ENCODE measurements around the gene HOATZ. TPM values are rescaled to one million over a fixed set of nuclear protein-coding genes. Genes with fewer than 3 reads are reported as not detected.

HOATZ gene
- total RNA-seq, 1 donor: not detected

DNA sequence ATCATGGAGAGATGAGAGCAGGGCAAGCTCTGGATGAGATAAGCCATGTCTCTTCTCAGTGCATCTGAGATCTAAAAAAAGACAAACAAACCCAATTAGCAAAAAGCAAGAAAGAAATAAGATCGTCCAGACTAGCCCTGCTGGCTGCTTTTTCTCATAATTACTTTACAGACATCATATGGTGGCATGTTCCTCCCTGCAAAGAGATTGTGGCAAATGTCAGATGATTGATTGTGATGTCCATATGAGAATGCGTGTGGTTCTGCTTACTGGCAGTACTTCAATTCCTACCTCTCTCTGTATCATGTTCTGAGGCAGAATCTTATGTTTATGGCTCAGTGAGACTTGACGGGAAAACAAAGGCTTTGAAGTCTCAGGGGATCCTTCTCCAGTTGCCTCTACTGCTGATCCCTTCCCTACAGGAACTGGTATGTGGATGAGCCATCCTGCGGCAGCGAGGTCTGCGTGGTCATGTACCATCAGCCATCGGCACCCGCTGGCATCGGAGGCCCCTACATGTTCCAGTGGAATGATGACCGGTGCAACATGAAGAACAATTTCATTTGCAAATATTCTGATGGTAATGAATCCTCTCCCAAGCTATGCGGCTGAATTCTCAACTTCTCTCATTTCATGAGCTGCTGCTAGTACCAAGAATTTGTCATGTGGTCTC, 34.8 kb downstream of the HOATZ start:
- peaks cover 59% of the 10 kb centered on the region for H3K36me3 ChIP-seq (ENCODE audit: insufficient read depth, low read length)

DNA sequence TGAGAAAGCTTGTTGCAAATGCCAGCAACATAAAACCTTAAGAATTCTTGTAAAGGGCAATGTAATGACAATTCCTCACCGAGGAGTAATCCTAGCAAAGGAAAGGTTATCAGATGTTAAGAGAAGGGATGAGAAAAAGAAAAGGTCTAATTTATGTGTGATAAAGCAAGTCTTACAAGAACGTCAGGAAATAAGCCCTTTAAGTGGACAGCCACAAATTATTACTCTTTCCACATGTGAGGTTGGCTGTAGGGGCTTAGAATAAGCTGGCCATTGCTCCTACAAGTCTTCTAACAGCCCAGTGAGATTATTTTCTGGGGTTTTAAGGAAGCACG, 35.3 kb downstream of the HOATZ start:
- Histone ChIP-seq H3K79me2 (ENCODE audit: insufficient read depth, low read length) (no peaks in the 10 kb centered on the region), H3K4me1 (ENCODE audit: insufficient read depth, low read length) (peaks cover 16% of the 10 kb centered on the region), H2AFZ (ENCODE audit: low read length) (no peak overlapping the region), H3K9me3 (ENCODE audit: low read depth, low read length) (no peaks in the 10 kb centered on the region), H3K4me3 (ENCODE audit: insufficient read depth, low read length) (no peak overlapping the region), H4K20me1 (ENCODE audit: insufficient read depth, low read length) (no peaks in the 10 kb centered on the region), H3K36me3 (ENCODE audit: insufficient read depth, low read length) (peaks cover 55% of the 10 kb centered on the region), H3K27ac (ENCODE audit: low read depth, low read length) (no peak overlapping the region), H3K4me2 (ENCODE audit: insufficient read depth, low read length) (no peak overlapping the region), H3K27me3 (ENCODE audit: insufficient read depth, low read length) (no peaks in the 10 kb centered on the region)
- DNase-seq (ENCODE audit: insufficient read length, low spot score, missing footprints): no peak
- TF ChIP-seq, protein P1, sequence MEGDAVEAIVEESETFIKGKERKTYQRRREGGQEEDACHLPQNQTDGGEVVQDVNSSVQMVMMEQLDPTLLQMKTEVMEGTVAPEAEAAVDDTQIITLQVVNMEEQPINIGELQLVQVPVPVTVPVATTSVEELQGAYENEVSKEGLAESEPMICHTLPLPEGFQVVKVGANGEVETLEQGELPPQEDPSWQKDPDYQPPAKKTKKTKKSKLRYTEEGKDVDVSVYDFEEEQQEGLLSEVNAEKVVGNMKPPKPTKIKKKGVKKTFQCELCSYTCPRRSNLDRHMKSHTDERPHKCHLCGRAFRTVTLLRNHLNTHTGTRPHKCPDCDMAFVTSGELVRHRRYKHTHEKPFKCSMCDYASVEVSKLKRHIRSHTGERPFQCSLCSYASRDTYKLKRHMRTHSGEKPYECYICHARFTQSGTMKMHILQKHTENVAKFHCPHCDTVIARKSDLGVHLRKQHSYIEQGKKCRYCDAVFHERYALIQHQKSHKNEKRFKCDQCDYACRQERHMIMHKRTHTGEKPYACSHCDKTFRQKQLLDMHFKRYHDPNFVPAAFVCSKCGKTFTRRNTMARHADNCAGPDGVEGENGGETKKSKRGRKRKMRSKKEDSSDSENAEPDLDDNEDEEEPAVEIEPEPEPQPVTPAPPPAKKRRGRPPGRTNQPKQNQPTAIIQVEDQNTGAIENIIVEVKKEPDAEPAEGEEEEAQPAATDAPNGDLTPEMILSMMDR (IDR thresholded peaks at IDR 0.05; ENCODE audit: extremely low read depth, low read depth, low read length): no peak

More for the DNA sequence above, 34.8 kb downstream of the HOATZ start:
- DNase-seq (ENCODE audit: insufficient read length, low spot score, missing footprints): no peak
- H3K27ac ChIP-seq (ENCODE audit: low read depth, low read length): peak overlapping the region; percentile 2
- no peak overlapping the region for H2AFZ ChIP-seq (ENCODE audit: low read length)
- H3K27me3 ChIP-seq (ENCODE audit: insufficient read depth, low read length): no peaks in the 10 kb centered on the region
- H3K4me3 ChIP-seq (ENCODE audit: insufficient read depth, low read length): no peak overlapping the region
- peaks cover 13% of the 10 kb centered on the region for H3K4me1 ChIP-seq (ENCODE audit: insufficient read depth, low read length)
- no peaks in the 10 kb centered on the region for H3K79me2 ChIP-seq (ENCODE audit: insufficient read depth, low read length)
- TF ChIP-seq, protein P1 (IDR thresholded peaks at IDR 0.05; ENCODE audit: extremely low read depth, low read depth, low read length): no peak
- H3K4me2 ChIP-seq (ENCODE audit: insufficient read depth, low read length): no peak overlapping the region
- no peaks in the 10 kb centered on the region for H4K20me1 ChIP-seq (ENCODE audit: insufficient read depth, low read length)
- no peaks in the 10 kb centered on the region for H3K9me3 ChIP-seq (ENCODE audit: low read depth, low read length)

DNA sequence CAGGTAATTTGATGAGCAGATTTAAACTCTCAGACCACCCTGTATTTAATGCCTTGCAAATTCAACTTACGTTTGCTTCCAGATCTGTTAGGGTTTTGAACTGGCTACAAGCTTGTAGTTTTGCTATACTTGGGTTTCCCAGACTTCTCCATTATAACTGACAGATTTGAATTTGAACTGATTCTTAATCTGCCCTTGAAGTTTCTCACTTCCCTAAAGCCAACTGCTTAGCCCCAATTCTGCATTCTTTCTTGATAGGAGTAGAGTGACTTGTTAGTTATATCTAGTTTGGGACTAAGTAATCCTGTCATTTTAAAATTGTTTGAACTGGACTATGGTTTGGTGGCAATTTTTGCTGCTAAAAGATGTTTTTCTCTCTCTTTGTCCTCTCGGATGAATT, 35.7 kb downstream of the HOATZ start:
- H3K4me1 ChIP-seq (ENCODE audit: insufficient read depth, low read length): peaks cover 20% of the 10 kb centered on the region
- DNase-seq (ENCODE audit: insufficient read length, low spot score, missing footprints): no peak
- no peak overlapping the region for H2AFZ ChIP-seq (ENCODE audit: low read length)
- no peaks in the 10 kb centered on the region for H4K20me1 ChIP-seq (ENCODE audit: insufficient read depth, low read length)
- no peaks in the 10 kb centered on the region for H3K27me3 ChIP-seq (ENCODE audit: insufficient read depth, low read length)
- H3K79me2 ChIP-seq (ENCODE audit: insufficient read depth, low read length): no peaks in the 10 kb centered on the region
- H3K9me3 ChIP-seq (ENCODE audit: low read depth, low read length): no peaks in the 10 kb centered on the region
- no peak overlapping the region for H3K4me2 ChIP-seq (ENCODE audit: insufficient read depth, low read length)
- TF ChIP-seq, protein P1 (IDR thresholded peaks at IDR 0.05; ENCODE audit: extremely low read depth, low read depth, low read length): no peak
- no peak overlapping the region for H3K27ac ChIP-seq (ENCODE audit: low read depth, low read length)
- H3K4me3 ChIP-seq (ENCODE audit: insufficient read depth, low read length): no peak overlapping the region
- H3K36me3 ChIP-seq (ENCODE audit: insufficient read depth, low read length): peaks cover 52% of the 10 kb centered on the region

DNA sequence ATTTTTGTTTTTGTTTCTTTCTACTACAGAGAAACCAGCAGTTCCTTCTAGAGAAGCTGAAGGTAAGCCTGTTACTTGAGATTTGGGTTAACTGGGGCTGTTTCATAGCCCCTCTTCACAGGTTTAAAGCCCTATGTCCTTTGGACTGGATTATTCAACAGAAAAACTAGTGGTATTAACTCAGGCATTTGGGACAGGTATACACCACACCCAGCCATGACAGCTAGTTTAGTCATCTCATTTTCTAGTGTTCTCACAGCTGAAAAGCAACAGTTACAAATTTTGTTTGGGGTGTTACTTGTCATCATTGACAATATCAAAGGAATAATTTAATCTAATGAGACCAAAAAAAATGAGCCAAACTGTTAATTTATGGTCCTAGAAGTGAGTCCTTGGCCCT, 40.0 kb downstream of the HOATZ start:
- Histone ChIP-seq H3K4me1 (ENCODE audit: insufficient read depth, low read length) (peaks cover 43% of the 10 kb centered on the region), H4K20me1 (ENCODE audit: insufficient read depth, low read length) (no peaks in the 10 kb centered on the region), H3K4me3 (ENCODE audit: insufficient read depth, low read length) (no peak overlapping the region), H3K4me2 (ENCODE audit: insufficient read depth, low read length) (no peak overlapping the region), H3K27me3 (ENCODE audit: insufficient read depth, low read length) (no peaks in the 10 kb centered on the region), H3K27ac (ENCODE audit: low read depth, low read length) (peak overlapping the region; percentile 88), H3K79me2 (ENCODE audit: insufficient read depth, low read length) (no peaks in the 10 kb centered on the region), H3K36me3 (ENCODE audit: insufficient read depth, low read length) (peaks cover 25% of the 10 kb centered on the region), H2AFZ (ENCODE audit: low read length) (no peak overlapping the region), H3K9me3 (ENCODE audit: low read depth, low read length) (no peaks in the 10 kb centered on the region)
- TF ChIP-seq, protein P1 (IDR thresholded peaks at IDR 0.05; ENCODE audit: extremely low read depth, low read depth, low read length): no peak
- DNase-seq (ENCODE audit: insufficient read length, low spot score, missing footprints): no peak
